DND-41 (cell line): Measurements from ENCODE around the gene PLCB4.

ENCODE experiments used
- ATAC-seq: fragments of 200-7000 bp; cut with Tn5 transposase; 3 replicates; pipeline ENCODE4 v1.9.1; 2021; ENCODE audit warnings: low read depth; ENCODE audit not compliant: insufficient read depth
- DNase-seq: peaks from one replicate; pipeline ENCODE4 v3.0.0-alpha.2; 2020
- H2AFZ ChIP-seq: 2 replicates; pipeline ENCODE4 v1.6.0; 2012; ENCODE audit warnings: low read depth, low read length
- H3K27ac ChIP-seq: 2 replicates; pipeline ENCODE4 v1.5.1; 2012; ENCODE audit warnings: low read length, inconsistent platforms
- H3K27me3 ChIP-seq: fragments of 200-600 bp; sonication (generic); 2 replicates; pipeline ENCODE4 v1.6.0; 2012; ENCODE audit warnings: low read length, mild to moderate bottlenecking, inconsistent platforms; ENCODE audit not compliant: insufficient read depth, poor library complexity
- H3K36me3 ChIP-seq: 2 replicates; pipeline ENCODE4 v1.5.1; 2012; ENCODE audit warnings: low read length, inconsistent platforms; ENCODE audit not compliant: insufficient read depth
- H3K4me1 ChIP-seq: 2 replicates; pipeline ENCODE4 v1.5.1; 2012; ENCODE audit warnings: mild to moderate bottlenecking, low read length; ENCODE audit not compliant: insufficient read depth
- H3K4me2 ChIP-seq: 2 replicates; pipeline ENCODE4 v1.6.0; 2012; ENCODE audit warnings: mild to moderate bottlenecking, moderate library complexity, low read length, inconsistent platforms; ENCODE audit not compliant: insufficient read depth
- H3K4me3 ChIP-seq, 2 experiments: fragments of 200-600 bp in 1 of 2; shearing (Covaris generic) in 1 of 2; 2 replicates each; pipeline ENCODE4 v1.5.1; 2012 to 2016; ENCODE audit warnings: inconsistent platforms in 2 of 2, low read length in 2 of 2, mild to moderate bottlenecking in 2 of 2, low read depth in 1 of 2, moderate library complexity in 1 of 2
- H3K79me2 ChIP-seq: 2 replicates; pipeline ENCODE4 v1.6.0; 2012; ENCODE audit warnings: low read length, inconsistent platforms; ENCODE audit not compliant: insufficient read depth
- H3K9ac ChIP-seq: 2 replicates; pipeline ENCODE4 v1.6.0; 2012; ENCODE audit warnings: low read depth, mild to moderate bottlenecking, inconsistent platforms, low read length, moderate library complexity
- H3K9me3 ChIP-seq: 2 replicates; pipeline ENCODE4 v1.5.1; 2012; ENCODE audit warnings: low read length, moderate library complexity, mild to moderate bottlenecking, inconsistent platforms; ENCODE audit not compliant: insufficient read depth, severe bottlenecking
- H4K20me1 ChIP-seq: 2 replicates; pipeline ENCODE4 v1.6.0; 2012; ENCODE audit warnings: low read length; ENCODE audit not compliant: insufficient read depth
- EZH2 ChIP-seq: IDR thresholded peaks from 3 replicates; pipeline ENCODE4 v1.6.1; 2012; ENCODE audit warnings: borderline replicate concordance, low read depth, mild to moderate bottlenecking, moderate library complexity, low read length, inconsistent platforms; ENCODE audit not compliant: severe bottlenecking
- TF ChIP-seq, protein P1 (sequence below): IDR thresholded peaks from 2 replicates; pipeline ENCODE4 v1.5.1; 2012; ENCODE audit warnings: borderline replicate concordance, low read length, moderate library complexity, mild to moderate bottlenecking; ENCODE audit not compliant: poor library complexity, severe bottlenecking; ENCODE audit errors: extremely low read depth

The PLCB4 gene

GRCh38 chr20:9021699-9022098 lies 47.2 kb upstream of the PLCB4 start:
- Histone ChIP-seq H3K9me3 (no peaks in the 10 kb centered on the region), H3K4me2 (no peak overlapping the region), H3K4me1 (no peaks in the 10 kb centered on the region), H3K9ac (no peak overlapping the region), H3K36me3 (no peaks in the 10 kb centered on the region), H3K79me2 (no peaks in the 10 kb centered on the region), H2AFZ (no peak overlapping the region), H3K27me3 (no peaks in the 10 kb centered on the region), H3K4me3 (no peak overlapping the region), H3K27ac (no peak overlapping the region), H4K20me1 (no peaks in the 10 kb centered on the region)
- DNase-seq: no peak
- no peak for ATAC-seq
- TF ChIP-seq EZH2: no peak
- TF ChIP-seq, protein P1, sequence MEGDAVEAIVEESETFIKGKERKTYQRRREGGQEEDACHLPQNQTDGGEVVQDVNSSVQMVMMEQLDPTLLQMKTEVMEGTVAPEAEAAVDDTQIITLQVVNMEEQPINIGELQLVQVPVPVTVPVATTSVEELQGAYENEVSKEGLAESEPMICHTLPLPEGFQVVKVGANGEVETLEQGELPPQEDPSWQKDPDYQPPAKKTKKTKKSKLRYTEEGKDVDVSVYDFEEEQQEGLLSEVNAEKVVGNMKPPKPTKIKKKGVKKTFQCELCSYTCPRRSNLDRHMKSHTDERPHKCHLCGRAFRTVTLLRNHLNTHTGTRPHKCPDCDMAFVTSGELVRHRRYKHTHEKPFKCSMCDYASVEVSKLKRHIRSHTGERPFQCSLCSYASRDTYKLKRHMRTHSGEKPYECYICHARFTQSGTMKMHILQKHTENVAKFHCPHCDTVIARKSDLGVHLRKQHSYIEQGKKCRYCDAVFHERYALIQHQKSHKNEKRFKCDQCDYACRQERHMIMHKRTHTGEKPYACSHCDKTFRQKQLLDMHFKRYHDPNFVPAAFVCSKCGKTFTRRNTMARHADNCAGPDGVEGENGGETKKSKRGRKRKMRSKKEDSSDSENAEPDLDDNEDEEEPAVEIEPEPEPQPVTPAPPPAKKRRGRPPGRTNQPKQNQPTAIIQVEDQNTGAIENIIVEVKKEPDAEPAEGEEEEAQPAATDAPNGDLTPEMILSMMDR: no peak

DNA sequence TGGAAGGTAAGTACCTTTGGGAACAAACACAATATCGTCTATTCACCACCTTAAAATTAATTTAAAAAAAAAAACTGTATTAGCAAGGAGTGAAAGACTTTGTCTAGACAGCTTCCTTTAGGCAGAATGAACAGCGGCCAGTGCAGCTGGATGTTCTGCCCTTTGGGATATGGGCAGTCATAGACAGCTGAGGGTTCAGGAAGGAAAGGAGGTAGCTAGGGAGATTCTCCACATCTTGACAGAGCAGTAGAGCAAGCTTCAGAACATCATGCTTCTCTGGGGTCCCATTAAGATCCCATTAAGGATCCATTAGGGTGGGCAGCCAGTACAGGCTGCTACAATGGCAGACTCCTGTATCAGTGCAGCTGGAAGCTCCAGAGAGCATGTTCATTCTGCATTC lies 46.5 kb upstream of the PLCB4 start:
- Histone ChIP-seq H3K27ac (no peak overlapping the region), H3K79me2 (no peaks in the 10 kb centered on the region), H3K9ac (no peak overlapping the region), H3K4me1 (no peaks in the 10 kb centered on the region), H3K27me3 (no peaks in the 10 kb centered on the region), H4K20me1 (no peaks in the 10 kb centered on the region), H2AFZ (no peak overlapping the region), H3K36me3 (no peaks in the 10 kb centered on the region), H3K4me2 (no peak overlapping the region), H3K4me3 (no peak overlapping the region), H3K9me3 (no peaks in the 10 kb centered on the region)
- DNase-seq: no peak
- TF ChIP-seq, protein P1: no peak
- TF ChIP-seq EZH2: no peak
- ATAC-seq: no peak

DNA sequence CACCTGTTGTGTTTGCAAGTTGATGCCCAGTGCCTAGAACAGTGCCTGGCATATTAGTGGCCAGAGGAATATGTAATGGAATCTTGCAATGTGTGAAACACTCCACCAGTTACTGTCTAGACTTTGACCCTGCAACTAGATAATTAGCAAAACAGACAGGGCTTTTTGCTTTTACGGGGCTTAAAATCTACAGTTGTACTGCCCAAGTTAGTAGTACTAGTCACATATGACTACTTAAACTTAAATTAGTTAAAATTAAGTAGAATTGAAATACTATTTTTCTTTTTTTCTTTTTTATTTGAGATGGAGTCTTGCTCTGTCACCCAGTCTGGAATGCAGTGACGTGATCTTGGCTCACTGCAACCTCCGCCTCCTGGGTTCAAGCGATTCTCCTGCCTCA lies 44.3 kb upstream of the PLCB4 start:
- TF ChIP-seq, protein P1: no peak
- TF ChIP-seq EZH2: no peak
- H3K36me3 ChIP-seq: no peaks in the 10 kb centered on the region
- no peak overlapping the region for H3K4me2 ChIP-seq
- H3K4me1 ChIP-seq: no peaks in the 10 kb centered on the region
- H2AFZ ChIP-seq: no peak overlapping the region
- ATAC-seq (no peak), DNase-seq (no peak)
- no peak overlapping the region for H3K9ac ChIP-seq
- no peak overlapping the region for H3K4me3 ChIP-seq
- H3K27me3 ChIP-seq: no peaks in the 10 kb centered on the region
- H3K79me2 ChIP-seq: no peaks in the 10 kb centered on the region
- no peaks in the 10 kb centered on the region for H3K9me3 ChIP-seq
- H3K27ac ChIP-seq: no peak overlapping the region
- no peaks in the 10 kb centered on the region for H4K20me1 ChIP-seq

DNA sequence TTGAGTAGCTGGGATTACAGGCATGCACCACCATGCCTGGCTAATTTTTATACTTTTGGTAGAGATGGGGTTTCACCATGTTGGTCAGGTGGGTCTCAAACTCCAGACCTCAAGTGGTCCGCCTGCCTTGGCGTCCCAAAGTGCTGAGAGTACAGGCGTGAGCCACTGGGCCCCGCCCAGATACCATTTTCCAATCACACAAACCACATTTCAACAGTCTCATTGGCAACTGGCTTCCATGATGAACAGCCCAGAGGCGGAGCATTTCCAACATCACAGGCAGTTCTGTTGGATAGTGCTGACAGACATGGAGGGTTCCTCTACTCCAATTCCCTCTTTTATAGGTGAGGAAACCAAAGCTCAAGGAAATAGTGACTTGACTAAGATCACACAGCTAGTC lies 43.9 kb upstream of the PLCB4 start:
- no peaks in the 10 kb centered on the region for H3K27me3 ChIP-seq
- no peak for TF ChIP-seq EZH2
- TF ChIP-seq, protein P1: no peak
- no peak overlapping the region for H3K4me2 ChIP-seq

More for the DNA sequence above, 43.9 kb upstream of the PLCB4 start:
- no peaks in the 10 kb centered on the region for H3K9me3 ChIP-seq
- H3K4me3 ChIP-seq: no peak overlapping the region
- no peaks in the 10 kb centered on the region for H3K36me3 ChIP-seq
- no peak overlapping the region for H3K27ac ChIP-seq
- no peaks in the 10 kb centered on the region for H3K79me2 ChIP-seq
- ATAC-seq (no peak), DNase-seq (no peak)
- H4K20me1 ChIP-seq: no peaks in the 10 kb centered on the region
- no peak overlapping the region for H3K9ac ChIP-seq
- H2AFZ ChIP-seq: no peak overlapping the region
- H3K4me1 ChIP-seq: no peaks in the 10 kb centered on the region
